Hepatocyte (in vitro differentiated cells): Measurements from ENCODE around the gene TSSC4. TPM values are rescaled to one million over a fixed set of nuclear protein-coding genes. Genes with fewer than 3 reads are reported as not detected.

Experiments
- DNase-seq: peaks from one replicate; pipeline ENCODE4 v3.0.0-alpha.2; 2016; ENCODE audit warnings: low spot score
- H2AFZ ChIP-seq: fragments of 200-600 bp; sonication (generic); 2 replicates; pipeline ENCODE4 v1.6.0; 2016; ENCODE audit warnings: antibody characterized with exemption, mild to moderate bottlenecking
- H3K27ac ChIP-seq: fragments of 200-600 bp; sonication (generic); 2 replicates; pipeline ENCODE4 v1.5.1; 2016; ENCODE audit warnings: mild to moderate bottlenecking
- H3K27me3 ChIP-seq: fragments of 200-600 bp; sonication (generic); 2 replicates; pipeline ENCODE4 v1.6.1; 2016
- H3K36me3 ChIP-seq: fragments of 200-600 bp; sonication (generic); replicated peaks from 2 replicates; pipeline ENCODE4 v1.5.1; 2016; ENCODE audit warnings: low read depth; ENCODE audit not compliant: insufficient read depth
- H3K4me1 ChIP-seq: fragments of 200-600 bp; sonication (generic); 2 replicates; pipeline ENCODE4 v1.5.1; 2016; ENCODE audit warnings: mild to moderate bottlenecking, moderate library complexity; ENCODE audit not compliant: insufficient read depth
- H3K4me2 ChIP-seq: fragments of 200-600 bp; sonication (generic); 2 replicates; pipeline ENCODE4 v1.6.0; 2016
- H3K4me3 ChIP-seq: fragments of 200-600 bp; sonication (generic); 2 replicates; pipeline ENCODE4 v1.5.1; 2016; ENCODE audit warnings: mild to moderate bottlenecking
- H3K79me2 ChIP-seq: fragments of 200-600 bp; sonication (generic); 2 replicates; pipeline ENCODE4 v1.6.0; 2017; ENCODE audit warnings: mild to moderate bottlenecking
- H3K9me2 ChIP-seq: fragments of 200-600 bp; sonication (generic); replicated peaks from 2 replicates; pipeline ENCODE4 v1.6.0; 2017; ENCODE audit warnings: mild to moderate bottlenecking; ENCODE audit not compliant: insufficient read depth
- H3K9me3 ChIP-seq: fragments of 200-600 bp; sonication (generic); 2 replicates; pipeline ENCODE4 v1.5.1; 2016; ENCODE audit warnings: low read depth, mild to moderate bottlenecking
- H4K20me1 ChIP-seq: fragments of 200-600 bp; sonication (generic); 2 replicates; pipeline ENCODE4 v1.6.0; 2016; ENCODE audit warnings: mild to moderate bottlenecking; ENCODE audit not compliant: insufficient read depth, poor library complexity, severe bottlenecking
- EZH2 ChIP-seq: fragments of 200-600 bp; sonication (generic); IDR thresholded peaks from 2 replicates; pipeline ENCODE4 v1.6.1; 2016; ENCODE audit warnings: antibody characterized with exemption, mild to moderate bottlenecking, borderline replicate concordance
- EZH2phosphoT487 ChIP-seq: fragments of 200-600 bp; sonication (generic); IDR thresholded peaks from one replicate; pipeline ENCODE4 v1.6.1; 2018; ENCODE audit warnings: antibody characterized with exemption, mild to moderate bottlenecking, low read depth, moderate library complexity; ENCODE audit not compliant: unreplicated experiment, severe bottlenecking
- WGBS: methylation state at CpG from one replicate; pipeline ENCODE4 v1.1.6; 2016; ENCODE audit warnings: low lambda C conversion rate; ENCODE audit errors: missing lambda C conversion rate; 5-methylcytosine and 5-hydroxymethylcytosine counted together
- polyA plus RNA-seq: library from polyadenylated mRNA; unstranded; fragments of >200 nt; fragmentation: Nextera tagmentation; extraction: Ambion mirVana; gene quantifications from 2 replicates; pipeline ENCODE4 v1.2.1, GENCODE V29; 2016
- total RNA-seq: library from RNA; depleted of rRNA; stranded (reverse); fragments of >200 nt; gene quantifications from 2 replicates; pipeline ENCODE4 v1.2.3, GENCODE V29; 2014
- TF ChIP-seq, protein P1 (sequence below): fragments of 200-600 bp; sonication (generic); IDR thresholded peaks from 2 replicates; pipeline ENCODE4 v1.5.1; 2016; ENCODE audit warnings: antibody characterized with exemption, mild to moderate bottlenecking; ENCODE audit not compliant: poor library complexity

The TSSC4 gene
- total and polyA plus RNA-seq, 2 experiments from 2014 or later = 33.8 to 68.5 TPM

DNA sequence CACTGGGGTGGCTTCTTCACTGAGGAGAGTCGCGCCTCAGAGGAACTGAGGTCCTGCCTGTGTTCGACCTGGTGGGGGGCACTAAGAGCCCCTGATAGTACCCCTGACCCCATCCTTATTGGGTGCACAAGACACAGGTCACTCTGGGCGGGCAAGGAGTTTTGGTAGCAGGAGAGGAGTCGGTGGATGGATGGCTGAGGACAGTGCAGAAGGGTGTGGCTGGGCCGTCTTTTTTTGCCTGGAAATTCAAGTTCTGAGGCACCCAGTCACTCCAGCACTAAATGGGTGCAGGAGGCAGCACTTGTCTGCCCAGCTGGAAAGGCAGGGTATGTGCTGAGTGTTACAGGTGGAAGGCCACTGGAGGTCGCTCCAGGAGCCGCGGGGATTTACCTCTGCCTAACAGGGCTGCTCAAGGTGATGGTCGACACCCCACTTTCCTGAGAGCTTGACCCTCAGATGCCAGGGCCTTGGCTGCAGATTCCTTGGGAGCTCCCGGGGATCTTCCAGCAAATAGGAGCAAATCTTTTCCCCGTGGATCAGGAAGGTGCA, 960 bp downstream of the TSSC4 start:
- no peak for DNase-seq
- Histone ChIP-seq H3K27me3 (no peaks in the 10 kb centered on the region), H3K4me3 (peak overlapping the region; percentile 95), H3K9me2 (no peaks in the 10 kb centered on the region), H3K4me1 (peaks cover 21% of the 10 kb centered on the region), H3K79me2 (peaks cover 22% of the 10 kb centered on the region), H3K27ac (peak overlapping the region; percentile 88), H3K36me3 (no peaks in the 10 kb centered on the region), H3K4me2 (peak overlapping the region; percentile 94), H2AFZ (no peak overlapping the region), H3K9me3 (no peaks in the 10 kb centered on the region), H4K20me1 (no peaks in the 10 kb centered on the region)
- TF ChIP-seq EZH2 (no peak), EZH2phosphoT487 (no peak)
- TF ChIP-seq, protein P1, sequence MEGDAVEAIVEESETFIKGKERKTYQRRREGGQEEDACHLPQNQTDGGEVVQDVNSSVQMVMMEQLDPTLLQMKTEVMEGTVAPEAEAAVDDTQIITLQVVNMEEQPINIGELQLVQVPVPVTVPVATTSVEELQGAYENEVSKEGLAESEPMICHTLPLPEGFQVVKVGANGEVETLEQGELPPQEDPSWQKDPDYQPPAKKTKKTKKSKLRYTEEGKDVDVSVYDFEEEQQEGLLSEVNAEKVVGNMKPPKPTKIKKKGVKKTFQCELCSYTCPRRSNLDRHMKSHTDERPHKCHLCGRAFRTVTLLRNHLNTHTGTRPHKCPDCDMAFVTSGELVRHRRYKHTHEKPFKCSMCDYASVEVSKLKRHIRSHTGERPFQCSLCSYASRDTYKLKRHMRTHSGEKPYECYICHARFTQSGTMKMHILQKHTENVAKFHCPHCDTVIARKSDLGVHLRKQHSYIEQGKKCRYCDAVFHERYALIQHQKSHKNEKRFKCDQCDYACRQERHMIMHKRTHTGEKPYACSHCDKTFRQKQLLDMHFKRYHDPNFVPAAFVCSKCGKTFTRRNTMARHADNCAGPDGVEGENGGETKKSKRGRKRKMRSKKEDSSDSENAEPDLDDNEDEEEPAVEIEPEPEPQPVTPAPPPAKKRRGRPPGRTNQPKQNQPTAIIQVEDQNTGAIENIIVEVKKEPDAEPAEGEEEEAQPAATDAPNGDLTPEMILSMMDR = no peak
- WGBS = 47% methylated on average over 12 of the region's 12 CpGs

DNA sequence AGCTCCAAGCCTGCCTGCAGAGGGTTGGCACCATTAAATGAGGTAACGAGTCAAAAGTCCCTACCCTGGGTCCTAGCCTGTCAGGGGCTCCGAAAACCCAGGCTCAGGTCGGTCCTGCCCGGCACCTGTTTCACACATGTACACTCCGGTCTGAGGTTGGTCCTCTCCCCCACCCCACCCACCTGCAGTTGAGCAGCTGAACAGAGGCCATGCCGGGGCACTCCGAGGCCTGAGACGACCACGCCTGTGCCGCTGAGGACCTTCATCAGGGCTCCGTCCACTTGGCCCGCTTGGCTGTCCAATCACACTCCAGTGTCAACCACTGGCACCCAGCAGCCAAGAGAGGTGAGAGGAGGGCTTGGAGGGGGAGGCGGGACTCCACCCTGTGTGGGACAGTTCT, 1.6 kb downstream of the TSSC4 start:
- no peak for DNase-seq
- Histone ChIP-seq H3K27me3 (no peaks in the 10 kb centered on the region), H3K4me1 (peaks cover 21% of the 10 kb centered on the region), H3K36me3 (no peaks in the 10 kb centered on the region), H3K79me2 (peaks cover 22% of the 10 kb centered on the region), H3K9me3 (no peaks in the 10 kb centered on the region), H3K4me3 (no peak overlapping the region), H2AFZ (no peak overlapping the region), H3K9me2 (no peaks in the 10 kb centered on the region), H4K20me1 (no peaks in the 10 kb centered on the region), H3K27ac (no peak overlapping the region), H3K4me2 (peak overlapping the region; percentile 94)
- 95% methylated on average over 13 of the region's 13 CpGs for WGBS
- TF ChIP-seq EZH2 = no peak
- TF ChIP-seq, protein P1 = no peak
- TF ChIP-seq EZH2phosphoT487 = no peak

- Histone ChIP-seq H3K27me3 (no peaks in the 10 kb centered on the region), H3K27ac (no peak overlapping the region), H4K20me1 (no peaks in the 10 kb centered on the region), H3K9me2 (no peaks in the 10 kb centered on the region), H3K9me3 (no peaks in the 10 kb centered on the region), H3K4me1 (peaks cover 21% of the 10 kb centered on the region), H3K36me3 (no peaks in the 10 kb centered on the region), H2AFZ (no peak overlapping the region), H3K4me2 (no peak overlapping the region), H3K4me3 (no peak overlapping the region), H3K79me2 (peaks cover 22% of the 10 kb centered on the region)
- 93% methylated on average over 31 of the region's 31 CpGs for WGBS
- no peak for DNase-seq
- TF ChIP-seq EZH2phosphoT487 = no peak
- TF ChIP-seq, protein P1 = no peak
Measured at GRCh38 chr11:2402890-2403645, 2.5 kb downstream of the TSSC4 start.
